OCI-LY7 (cell line): Measurements from ENCODE around the gene ACSL6. TPM values are rescaled to one million over a fixed set of nuclear protein-coding genes. Genes with fewer than 3 reads are reported as not detected.

ENCODE experiments used
- BruUV-seq: library from RNA; stranded (reverse); fragments of 400-500 nt; replicated peaks from 2 replicates; lab custom pipeline; 2021; lab: Mats Ljungman, UMichigan
- CTCF ChIA-PET: fragments of 300-600 bp; sonication (Branson Sonifier 250); formaldehyde crosslinking; loops from one replicate; lab custom pipeline; 2022; ENCODE audit warnings: antibody characterized with exemption; ENCODE audit not compliant: unreplicated experiment; lab: Charles Lee
- POLR2A ChIA-PET: fragments of 300-600 bp; sonication (Branson Sonifier 250); formaldehyde crosslinking; loops from one replicate; lab custom pipeline; 2022; ENCODE audit warnings: antibody characterized with exemption; lab: Charles Lee
- DNase-seq: peaks from one replicate; pipeline ENCODE4 v3.0.0-alpha.2; 2015; ENCODE audit warnings: low spot score
- H2AFZ ChIP-seq: fragments of 200-600 bp; sonication (generic), shearing (Covaris generic); 2 replicates; pipeline ENCODE4 v1.6.1; 2014; ENCODE audit warnings: mild to moderate bottlenecking, antibody characterized with exemption, low read length, moderate library complexity
- H3K27ac ChIP-seq: fragments of 200-600 bp; sonication (generic); 2 replicates; pipeline ENCODE4 v1.5.1; 2014; ENCODE audit warnings: mixed run types, low read depth, mild to moderate bottlenecking, moderate library complexity, low read length, inconsistent platforms; ENCODE audit not compliant: poor library complexity, severe bottlenecking
- H3K36me3 ChIP-seq: fragments of 200-600 bp; sonication (generic); 2 replicates; pipeline ENCODE4 v1.6.1; 2014; ENCODE audit warnings: mild to moderate bottlenecking, antibody characterized with exemption, low read length, moderate library complexity, mixed read lengths; ENCODE audit not compliant: insufficient read depth
- H3K4me1 ChIP-seq: fragments of 200-600 bp; sonication (generic); 2 replicates; pipeline ENCODE4 v1.5.1; 2014; ENCODE audit warnings: mild to moderate bottlenecking, low read length; ENCODE audit not compliant: insufficient read depth, poor library complexity, severe bottlenecking
- H3K4me2 ChIP-seq: fragments of 200-600 bp; sonication (generic); 2 replicates; pipeline ENCODE4 v1.6.1; 2014; ENCODE audit warnings: mild to moderate bottlenecking, low read length
- H3K4me3 ChIP-seq: fragments of 200-600 bp; sonication (generic); 2 replicates; pipeline ENCODE4 v1.5.1; 2014; ENCODE audit warnings: mild to moderate bottlenecking, low read depth, low read length; ENCODE audit not compliant: poor library complexity, severe bottlenecking
- H3K79me2 ChIP-seq: fragments of 200-600 bp; sonication (generic); 2 replicates; pipeline ENCODE4 v1.6.1; 2016; ENCODE audit warnings: low read depth, mild to moderate bottlenecking, low read length, moderate library complexity, mixed read lengths; ENCODE audit not compliant: insufficient read depth
- H3K9me2 ChIP-seq: fragments of 200-600 bp; sonication (generic); 2 replicates; pipeline ENCODE4 v1.6.1; 2016; ENCODE audit warnings: mild to moderate bottlenecking, low read length, mixed read lengths; ENCODE audit not compliant: insufficient read depth
- H3K9me3 ChIP-seq: fragments of 200-600 bp; sonication (generic); 2 replicates; pipeline ENCODE4 v1.6.1; 2014; ENCODE audit warnings: mild to moderate bottlenecking, mixed run types, low read length, mixed read lengths
- H4K20me1 ChIP-seq: fragments of 200-600 bp; sonication (generic); 2 replicates; pipeline ENCODE4 v1.6.1; 2014; ENCODE audit warnings: mild to moderate bottlenecking, antibody characterized with exemption, low read length, moderate library complexity, mixed read lengths; ENCODE audit not compliant: insufficient read depth
- CTCF ChIP-seq: fragments of 200-600 bp; sonication (generic); conservative IDR thresholded peaks from 2 replicates; pipeline ENCODE4 v1.5.1; 2014; ENCODE audit warnings: mild to moderate bottlenecking, antibody characterized with exemption, low read length, moderate library complexity, mixed read lengths
- EZH2phosphoT487 ChIP-seq: fragments of 200-600 bp; sonication (generic); IDR thresholded peaks from 2 replicates; pipeline ENCODE4 v1.6.1; 2018; ENCODE audit warnings: low read depth, borderline replicate concordance, mild to moderate bottlenecking, mixed run types, antibody characterized with exemption, low read length, moderate library complexity, mixed read lengths
- intact Hi-C: fragments of 100-400 bp; cut with micrococcal nuclease; formaldehyde crosslinking; loops from one replicate; pipeline ENCODE4 v1.10.0; 2022; ENCODE audit not compliant: unreplicated experiment
- total RNA-seq, 2 experiments: library from RNA; depleted of rRNA in 1 of 2; stranded (reverse); fragments of >200 nt in 1 of 2; shearing (Covaris generic) in 1 of 2; gene quantifications; 2 replicates each; pipeline ENCODE4 v1.2.3, GENCODE V29; 2014 to 2022

Gene ACSL6
- total RNA-seq, 2 experiments from 2014 or later = not detected

- Histone ChIP-seq H3K4me2 (no peak overlapping the region), H4K20me1 (no peaks in the 10 kb centered on the region), H3K79me2 (no peaks in the 10 kb centered on the region), H3K9me3 (no peaks in the 10 kb centered on the region), H3K36me3 (no peaks in the 10 kb centered on the region), H3K4me1 (no peaks in the 10 kb centered on the region), H2AFZ (no peak overlapping the region), H3K9me2 (no peaks in the 10 kb centered on the region), H3K4me3 (no peak overlapping the region), H3K27ac (no peak overlapping the region)
- intact Hi-C loops = no loop called here
- TF ChIP-seq CTCF (no peak), EZH2phosphoT487 (no peak)
- DNase-seq = no peak
- CTCF ChIA-PET = no interaction called here
- POLR2A ChIA-PET = no interaction called here
- BruUV-seq = no TSS peak
These were observed 95.0 kb downstream of the ACSL6 start for GRCh38 chr5:131916481-131916880.

GRCh38 chr5:131914472-131914871 lies 97.0 kb downstream of the ACSL6 start:
- no TSS peak for BruUV-seq
- no peak overlapping the region for H3K4me3 ChIP-seq
- H3K4me2 ChIP-seq = no peak overlapping the region
- DNase-seq = no peak
- H2AFZ ChIP-seq = no peak overlapping the region
- H3K9me3 ChIP-seq = no peaks in the 10 kb centered on the region
- H3K79me2 ChIP-seq = no peaks in the 10 kb centered on the region
- intact Hi-C loops = no loop called here
- H3K36me3 ChIP-seq = no peaks in the 10 kb centered on the region
- CTCF ChIA-PET = no interaction called here
- H3K9me2 ChIP-seq = no peaks in the 10 kb centered on the region
- no peaks in the 10 kb centered on the region for H4K20me1 ChIP-seq
- H3K27ac ChIP-seq = no peak overlapping the region
- TF ChIP-seq CTCF = no peak
- TF ChIP-seq EZH2phosphoT487 = no peak
- no peaks in the 10 kb centered on the region for H3K4me1 ChIP-seq
- POLR2A ChIA-PET = no interaction called here

GRCh38 chr5:131913603-131914002 lies 97.9 kb downstream of the ACSL6 start:
- DNase-seq = no peak
- intact Hi-C loops = no loop called here
- H3K4me2 ChIP-seq = no peak overlapping the region
- no peaks in the 10 kb centered on the region for H3K36me3 ChIP-seq
- no peaks in the 10 kb centered on the region for H3K4me1 ChIP-seq
- no peak overlapping the region for H3K27ac ChIP-seq
- TF ChIP-seq EZH2phosphoT487 (no peak), CTCF (no peak)
- no peaks in the 10 kb centered on the region for H4K20me1 ChIP-seq
- H3K79me2 ChIP-seq = no peaks in the 10 kb centered on the region
- no peak overlapping the region for H2AFZ ChIP-seq
- CTCF ChIA-PET = no interaction called here
- no TSS peak for BruUV-seq
- POLR2A ChIA-PET = interaction anchor here (0.6 kb wide), 1 partner anchor 28 kb away, joined by 3 read pairs; no protein-coding TSS in a partner anchor
- H3K9me2 ChIP-seq = no peaks in the 10 kb centered on the region
- no peak overlapping the region for H3K4me3 ChIP-seq
- H3K9me3 ChIP-seq = no peaks in the 10 kb centered on the region
